ENCODE data around the gene EPHA6.

DNA sequence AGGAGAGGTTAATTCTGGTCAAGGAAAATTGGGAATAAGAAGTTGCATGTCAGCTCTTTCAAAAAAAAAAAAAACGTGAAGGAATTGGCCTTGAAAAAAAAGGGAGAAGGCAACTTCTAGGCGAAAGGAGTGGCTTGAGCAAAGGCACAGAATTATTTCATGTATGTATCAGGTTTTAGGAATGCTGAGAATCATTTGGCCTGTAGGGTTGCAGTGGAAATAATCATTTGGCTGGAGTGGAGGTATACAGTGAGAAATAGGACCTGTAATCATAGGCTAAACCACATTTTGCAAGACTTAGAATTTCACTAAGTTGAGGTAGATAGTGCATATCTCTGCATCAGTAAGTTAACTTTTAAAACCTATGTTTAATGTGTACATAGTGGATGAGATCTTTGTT lies 54.9 kb downstream of the EPHA6 start:
- TF ChIP-seq BHLHE40 (IDR thresholded peaks at IDR 0.05; ENCODE audit: borderline replicate concordance), result no peak
- TF ChIP-seq SUZ12 (IDR thresholded peaks at IDR 0.05), result no peak
- no peak for TF ChIP-seq FOXM1 (IDR thresholded peaks at IDR 0.05; ENCODE audit: borderline replicate concordance)
- no peak for TF ChIP-seq NFRKB (IDR thresholded peaks at IDR 0.05)
- no peak for TF ChIP-seq FOXK2 (IDR thresholded peaks at IDR 0.05)
- no peak for TF ChIP-seq ARNT (IDR thresholded peaks at IDR 0.05)
- no peak for TF ChIP-seq ZNF384 (IDR thresholded peaks at IDR 0.05)
- TF ChIP-seq TARDBP (IDR thresholded peaks at IDR 0.05), result no peak
- no peak for TF ChIP-seq HDGF (IDR thresholded peaks at IDR 0.05; ENCODE audit: borderline replicate concordance)
- TF ChIP-seq CTBP1 (IDR thresholded peaks at IDR 0.05; ENCODE audit: borderline replicate concordance), result no peak
- no peak for TF ChIP-seq SP1 (IDR thresholded peaks at IDR 0.05)
- TF ChIP-seq FOXA1 (IDR thresholded peaks at IDR 0.05), result no peak

Data from HEK293T (cell line).